ENCODE data around the gene PHKB. TPM values are rescaled to one million over a fixed set of nuclear protein-coding genes. Genes with fewer than 3 reads are reported as not detected.

Gene PHKB
- total RNA-seq, 1 donor from 2014 or later, result 34.2 TPM

DNA sequence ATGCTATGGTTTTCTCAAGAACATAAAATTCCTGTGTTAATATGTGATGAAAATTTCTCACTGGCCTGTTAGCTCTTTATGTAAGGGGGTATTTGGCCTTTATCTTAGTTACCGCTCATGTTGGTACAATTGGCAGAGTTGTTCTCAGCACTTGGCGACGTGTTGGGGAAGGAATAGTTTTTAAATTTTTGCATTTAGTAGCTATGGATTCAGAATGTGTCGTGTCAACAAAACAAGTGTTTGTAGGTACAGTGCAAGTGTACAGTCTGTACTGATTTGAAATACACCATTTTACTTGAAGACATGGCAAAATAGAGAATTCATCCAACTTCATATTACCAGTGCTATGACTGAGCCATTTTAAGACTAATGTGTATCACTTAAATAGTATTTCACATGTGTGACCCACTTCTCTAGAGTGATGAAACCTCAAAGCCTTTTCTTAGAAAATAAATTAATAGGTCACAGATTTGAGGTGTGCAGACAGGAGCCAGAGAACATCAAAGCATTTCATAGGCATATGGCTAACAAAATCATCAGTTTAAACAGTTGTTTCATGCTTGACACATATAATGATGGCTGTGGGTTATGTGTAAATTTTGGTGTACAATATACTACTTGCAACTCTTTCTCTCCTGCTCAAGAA is 150.8 kb downstream of the PHKB start:
- ATAC-seq, result no peak
- no peak for DNase-seq (ENCODE audit: low spot score)

GRCh38 chr16:47612711-47613110 is 151.6 kb downstream of the PHKB start:
- no peak for DNase-seq (ENCODE audit: low spot score)
- no peak for ATAC-seq

GRCh38 chr16:47613251-47613650 is 152.1 kb downstream of the PHKB start:
- ATAC-seq, result no peak
- DNase-seq (ENCODE audit: low spot score), result no peak

- ATAC-seq (no peak), DNase-seq (ENCODE audit: low spot score) (no peak)
These were observed 156.6 kb downstream of the PHKB start for GRCh38 chr16:47617732-47618131.

- DNase-seq (ENCODE audit: low spot score) (no peak), ATAC-seq (no peak)
These were observed 161.5 kb downstream of the PHKB start for GRCh38 chr16:47622451-47623176.

DNA sequence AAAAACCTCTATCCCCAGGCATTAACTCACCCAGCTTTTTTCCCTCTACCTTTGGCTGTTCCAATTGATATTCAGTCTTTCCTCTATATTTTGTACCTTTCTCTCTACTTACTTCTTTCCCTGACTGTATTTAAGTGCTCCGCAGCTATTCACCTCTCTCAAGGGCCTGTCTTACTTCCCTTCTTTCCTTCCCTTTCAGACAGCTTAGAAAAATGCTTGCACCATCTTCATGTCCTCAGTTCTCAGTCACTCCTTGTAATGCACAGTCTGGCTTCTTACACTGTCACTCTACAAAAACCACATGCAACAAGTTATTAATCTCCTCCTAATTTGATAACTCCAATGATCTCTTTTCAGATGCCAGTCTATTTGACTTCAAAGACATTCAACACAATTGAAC is 163.4 kb downstream of the PHKB start:
- DNase-seq (ENCODE audit: low spot score), result no peak
- ATAC-seq, result no peak

- ATAC-seq, result no peak
These were observed 164.0 kb downstream of the PHKB start for GRCh38 chr16:47625115-47625567.

DNA sequence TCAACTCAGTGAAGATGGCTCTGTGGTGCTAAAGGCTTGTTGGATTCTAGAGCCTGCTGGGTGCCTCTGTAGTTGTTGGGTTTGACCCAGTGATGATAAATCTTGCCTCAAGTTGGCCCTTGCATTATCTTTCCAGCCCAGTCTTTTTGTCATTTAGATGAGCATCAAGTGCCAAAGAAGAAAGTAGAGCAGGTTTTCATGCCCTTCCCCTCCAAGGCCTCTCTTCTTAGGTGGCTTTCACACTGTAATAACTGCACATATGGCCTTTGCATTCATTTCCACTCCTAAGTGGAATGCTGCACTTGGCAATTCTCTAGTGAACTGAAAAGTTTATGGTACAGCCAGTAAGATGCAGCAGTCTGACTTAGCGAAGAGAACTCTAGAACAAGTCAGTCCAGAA is 165.1 kb downstream of the PHKB start:
- ATAC-seq (no peak), DNase-seq (ENCODE audit: low spot score) (no peak)

More at GRCh38 chr16:47625115-47625567, 164.0 kb downstream of the PHKB start:
- DNase-seq (ENCODE audit: low spot score), result no peak

GRCh38 chr16:47627085-47627639 is 166.0 kb downstream of the PHKB start:
- ATAC-seq (no peak), DNase-seq (ENCODE audit: low spot score) (no peak)

- DNase-seq (ENCODE audit: low spot score) (no peak), ATAC-seq (no peak)
These were observed 166.6 kb downstream of the PHKB start for GRCh38 chr16:47627721-47628120.

DNA sequence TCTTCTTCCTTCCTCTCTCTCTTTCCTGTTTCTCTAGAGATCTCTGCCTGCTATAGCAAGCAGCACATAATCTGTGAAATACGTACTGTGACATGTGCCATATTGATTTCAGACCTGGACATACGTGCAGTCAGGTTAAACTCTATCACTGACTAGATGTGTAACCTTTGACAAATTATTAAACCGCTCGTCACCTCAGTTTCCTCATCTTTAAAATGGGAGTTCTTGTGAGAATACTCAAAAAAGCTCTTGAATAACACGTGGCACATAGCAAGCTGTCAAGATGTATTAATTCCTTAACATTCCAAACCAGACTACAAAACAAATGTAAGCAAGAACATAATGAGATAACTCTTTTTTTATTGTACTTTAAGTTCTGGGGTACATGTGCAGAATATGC is 170.0 kb downstream of the PHKB start:
- no peak for DNase-seq (ENCODE audit: low spot score)
- no peak for ATAC-seq

DNA sequence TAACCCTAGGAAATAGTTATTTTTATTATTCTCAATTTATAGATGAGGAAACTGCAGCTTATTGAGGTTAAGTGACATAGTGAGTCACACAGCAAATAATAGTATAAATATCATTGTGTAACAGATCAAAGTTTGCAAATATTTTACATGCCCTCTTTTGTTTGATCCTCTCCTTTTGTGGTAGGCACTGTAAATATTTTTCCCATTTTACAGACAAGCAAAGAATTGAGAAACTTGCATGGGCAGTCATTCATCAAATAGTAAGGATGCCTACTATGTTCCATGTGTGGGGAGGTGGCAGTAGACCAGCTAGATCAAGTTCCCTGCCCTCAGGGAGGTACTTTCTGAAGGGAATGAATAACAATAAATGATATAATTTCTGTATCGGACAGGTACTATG is 173.0 kb downstream of the PHKB start:
- DNase-seq (ENCODE audit: low spot score) (no peak), ATAC-seq (no peak)

DNA sequence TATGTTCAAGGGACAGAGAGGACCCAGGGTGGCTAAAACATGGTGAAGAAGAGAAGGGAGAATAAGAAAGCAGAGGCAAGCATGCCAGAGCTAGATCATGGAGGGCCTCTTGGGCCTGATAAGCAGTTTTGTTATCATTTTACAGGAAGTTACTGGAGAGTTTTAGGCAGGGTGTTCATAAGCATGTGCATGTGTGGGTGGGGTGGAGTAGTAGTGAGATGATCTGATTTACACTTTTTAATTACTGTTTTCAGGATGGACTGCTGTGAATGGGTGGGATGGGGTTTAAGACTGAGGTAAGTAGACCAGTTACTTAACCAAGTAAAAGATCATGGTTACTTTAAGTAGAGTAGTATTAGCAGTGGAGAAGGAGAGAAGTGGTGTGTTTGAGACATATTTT is 173.6 kb downstream of the PHKB start:
- DNase-seq (ENCODE audit: low spot score) (no peak), ATAC-seq (no peak)

DNA sequence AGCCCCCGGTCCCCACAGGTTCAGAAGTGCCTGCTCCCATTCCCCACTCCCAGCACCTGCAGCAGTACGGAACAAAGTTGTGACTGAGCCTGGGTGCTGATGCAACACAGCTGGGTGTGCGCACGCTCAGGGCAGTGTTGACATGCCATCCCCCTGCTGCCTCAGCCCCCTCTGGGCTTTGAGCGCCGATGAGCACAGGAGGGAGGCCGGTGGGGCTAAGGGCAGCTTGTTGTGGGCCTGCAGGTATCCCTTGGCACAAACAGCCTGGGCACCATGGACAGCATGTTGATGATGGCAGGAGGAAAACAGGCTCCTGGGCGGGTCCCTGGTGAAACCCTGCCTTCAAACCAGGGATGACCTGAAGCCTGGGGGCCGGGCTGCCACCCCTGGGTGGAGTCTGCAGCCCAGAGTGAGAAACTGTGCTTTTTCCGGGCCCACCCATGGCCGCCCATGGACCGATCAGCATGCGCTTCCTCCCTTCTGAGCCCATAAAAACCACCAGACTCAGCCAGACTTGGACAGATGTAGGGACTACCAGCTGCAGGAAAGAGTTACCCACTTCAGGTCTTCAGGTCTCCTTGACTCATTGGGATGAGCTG is 175.5 kb downstream of the PHKB start:
- DNase-seq (ENCODE audit: low spot score) (no peak), ATAC-seq (no peak)

DNA sequence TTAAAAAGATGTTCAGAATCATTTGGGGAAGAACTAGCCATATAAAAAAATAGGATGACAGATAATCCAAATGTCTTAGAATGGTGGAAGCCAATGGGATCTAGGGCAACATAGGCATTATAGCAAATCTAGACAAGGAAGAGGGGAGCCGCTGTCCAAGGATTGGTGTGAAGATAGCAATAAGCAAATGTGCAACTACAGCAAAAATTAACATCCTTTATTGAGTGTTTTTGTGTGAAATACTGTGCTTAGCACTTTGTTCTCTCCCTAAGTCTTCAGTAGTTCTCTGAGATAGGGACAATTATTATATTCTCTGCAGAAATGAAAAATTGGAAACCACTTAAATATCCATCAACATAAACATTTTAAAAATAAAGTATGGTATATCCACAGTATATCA is 177.0 kb downstream of the PHKB start:
- DNase-seq (ENCODE audit: low spot score) (no peak), ATAC-seq (no peak)

GRCh38 chr16:47640661-47641060 is 179.5 kb downstream of the PHKB start:
- ATAC-seq (no peak), DNase-seq (ENCODE audit: low spot score) (no peak)

- ATAC-seq, result no peak
- DNase-seq (ENCODE audit: low spot score), result no peak
These were observed 182.3 kb downstream of the PHKB start for GRCh38 chr16:47643323-47644000.

- DNase-seq (ENCODE audit: low spot score), result no peak
- peak; percentile 58 for ATAC-seq
These were observed 183.0 kb downstream of the PHKB start for GRCh38 chr16:47644166-47644565.

- DNase-seq (ENCODE audit: low spot score), result no peak
- ATAC-seq, result no peak
These were observed 183.5 kb downstream of the PHKB start for GRCh38 chr16:47644661-47645060.

DNA sequence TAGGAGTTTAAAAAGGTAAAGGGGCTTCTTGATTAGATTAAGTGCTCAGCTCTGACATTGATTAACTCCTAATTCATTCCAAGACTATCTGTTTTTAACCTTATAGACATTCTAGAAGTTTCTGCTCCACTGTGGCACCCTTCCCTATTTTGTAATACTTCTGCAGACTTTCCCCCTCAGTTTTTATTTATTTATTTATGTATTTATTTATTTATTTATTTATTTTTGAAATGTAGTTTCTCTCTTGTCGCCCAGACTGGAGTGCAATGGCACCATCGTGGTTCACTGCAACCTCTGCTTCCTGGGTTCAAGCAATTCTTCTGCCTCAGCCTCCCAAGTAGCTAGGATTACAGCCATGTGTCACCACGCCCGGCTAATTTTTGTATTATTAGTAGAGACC is 185.8 kb downstream of the PHKB start:
- DNase-seq (ENCODE audit: low spot score), result no peak
- ATAC-seq, result no peak

DNA sequence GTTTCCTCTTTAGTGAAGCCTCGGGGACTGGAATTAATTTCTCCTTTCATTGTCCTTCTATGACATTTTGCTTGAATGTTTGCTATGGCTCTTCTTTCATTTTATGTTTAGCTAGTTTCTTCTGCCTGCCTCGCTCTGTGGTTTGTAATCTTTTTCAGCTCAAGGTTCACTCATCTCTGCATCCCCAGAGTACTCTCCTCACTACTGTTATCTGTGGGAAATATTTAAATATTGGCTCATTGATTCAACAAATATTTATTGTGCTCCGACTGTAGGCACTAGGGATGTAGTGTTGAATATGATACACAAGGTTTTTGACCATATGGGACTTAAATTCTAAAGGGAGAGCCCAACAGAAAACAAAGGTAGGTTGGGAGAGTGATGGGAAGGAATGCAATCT is 195.9 kb downstream of the PHKB start:
- ATAC-seq, result peak; percentile 76
- DNase-seq (ENCODE audit: low spot score), result no peak
